Skin of body (tissue), 2 donors: ENCODE results near the gene OR10A6. TPM values are rescaled to one million over a fixed set of nuclear protein-coding genes. Genes with fewer than 3 reads are reported as not detected.

Experiments used
- DNase-seq: peaks from one replicate; lab custom pipeline; 2025; lab: John Stamatoyannopoulos, UW
- total RNA-seq: library from RNA; depleted of rRNA; stranded (reverse); fragments of >200 nt; gene quantifications from one replicate; pipeline ENCODE4 v1.2.3, GENCODE V29; 2014

OR10A6 gene, protein sequence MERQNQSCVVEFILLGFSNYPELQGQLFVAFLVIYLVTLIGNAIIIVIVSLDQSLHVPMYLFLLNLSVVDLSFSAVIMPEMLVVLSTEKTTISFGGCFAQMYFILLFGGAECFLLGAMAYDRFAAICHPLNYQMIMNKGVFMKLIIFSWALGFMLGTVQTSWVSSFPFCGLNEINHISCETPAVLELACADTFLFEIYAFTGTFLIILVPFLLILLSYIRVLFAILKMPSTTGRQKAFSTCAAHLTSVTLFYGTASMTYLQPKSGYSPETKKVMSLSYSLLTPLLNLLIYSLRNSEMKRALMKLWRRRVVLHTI
- total RNA-seq, result not detected

DNA sequence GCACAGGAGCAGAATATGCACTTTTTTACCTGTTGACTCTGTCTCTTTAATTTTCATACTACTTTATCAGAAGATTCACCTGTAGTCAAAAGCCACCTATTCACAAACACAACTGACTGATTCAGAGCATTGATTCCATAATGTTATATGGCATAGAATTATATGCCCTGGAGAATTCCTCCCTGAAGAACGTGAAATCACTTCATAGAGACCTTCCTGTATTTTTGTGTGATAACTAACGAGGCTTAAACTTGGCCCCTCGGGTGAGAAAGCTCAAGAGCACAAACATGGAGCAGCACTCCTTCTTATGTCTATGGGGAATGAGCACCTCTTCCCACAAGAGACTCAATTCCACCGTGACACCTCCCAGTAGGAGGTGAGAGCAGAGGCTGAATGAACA is at the start of gene OR10A6:
OR10A6 (minus strand) TSS at position 101 of the 400 bp plus-strand sequence. CDS start 2,606 bp downstream, outside the sequence.
- no peak for DNase-seq

GRCh38 chr11:7977232-7977917 is 46.3 kb upstream of the OR10A6 start:
- no peak for DNase-seq

GRCh38 chr11:7974668-7975067 is 43.6 kb upstream of the OR10A6 start:
- no peak for DNase-seq

DNA sequence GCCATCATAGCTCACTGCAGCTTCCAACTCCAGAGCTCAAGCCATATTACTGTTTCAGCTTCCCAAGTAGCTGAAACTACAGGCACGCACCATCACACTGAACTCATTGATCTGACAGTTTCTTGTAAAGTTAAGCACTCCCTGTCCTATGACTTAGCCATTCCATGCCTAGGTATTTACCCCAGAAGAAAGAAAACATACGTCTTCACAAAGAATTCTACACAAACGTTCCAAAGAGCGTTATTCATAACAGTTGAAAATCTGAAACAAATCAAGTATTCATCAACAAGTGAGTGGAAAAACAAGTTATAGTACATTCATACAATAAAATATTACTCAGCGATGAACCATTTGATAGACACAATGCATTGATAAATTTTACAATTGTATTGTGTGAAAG is 41.9 kb upstream of the OR10A6 start:
- DNase-seq, result no peak

GRCh38 chr11:7971846-7972245 is 40.8 kb upstream of the OR10A6 start:
- no peak for DNase-seq

- DNase-seq, result no peak
These were observed 38.9 kb upstream of the OR10A6 start for GRCh38 chr11:7969756-7970646.

DNA sequence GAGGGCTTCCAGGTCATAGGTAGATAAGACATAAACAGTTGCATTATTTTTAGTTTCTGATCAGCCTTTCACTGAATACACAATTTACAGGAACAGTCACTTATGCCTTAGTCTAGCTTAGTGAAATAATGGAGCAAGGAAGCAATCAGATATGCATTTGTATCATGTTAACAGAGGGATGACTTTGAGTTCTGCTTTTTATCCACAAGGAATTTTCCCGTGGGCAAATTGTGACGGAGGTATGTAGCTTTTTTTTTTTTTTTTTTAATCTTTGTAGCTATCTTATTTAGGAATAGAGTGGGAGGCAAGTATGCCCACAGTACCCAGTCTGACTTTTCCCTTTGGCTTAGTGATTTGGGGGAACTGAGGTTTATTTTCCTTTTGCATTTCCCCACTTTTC is 37.6 kb upstream of the OR10A6 start:
- no peak for DNase-seq

DNA sequence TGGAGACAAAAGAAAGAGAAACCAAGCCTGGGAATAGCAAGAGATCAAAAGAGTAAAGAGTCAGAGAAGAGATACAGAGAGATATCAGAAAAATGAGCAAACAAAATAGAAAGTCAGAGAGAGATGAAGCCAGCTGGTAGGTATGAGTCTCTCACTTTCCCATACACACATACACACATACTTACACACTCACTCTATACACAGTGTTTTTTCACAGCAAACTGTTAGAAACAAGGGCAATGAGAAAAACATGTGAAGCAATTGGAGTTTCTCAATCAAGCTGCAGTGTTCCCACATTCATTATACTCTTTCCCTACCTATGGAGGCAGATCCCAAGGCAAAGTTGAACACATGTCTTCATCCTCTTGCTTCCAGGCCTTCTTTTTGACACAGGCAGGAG is 36.8 kb upstream of the OR10A6 start:
- no peak for DNase-seq

DNA sequence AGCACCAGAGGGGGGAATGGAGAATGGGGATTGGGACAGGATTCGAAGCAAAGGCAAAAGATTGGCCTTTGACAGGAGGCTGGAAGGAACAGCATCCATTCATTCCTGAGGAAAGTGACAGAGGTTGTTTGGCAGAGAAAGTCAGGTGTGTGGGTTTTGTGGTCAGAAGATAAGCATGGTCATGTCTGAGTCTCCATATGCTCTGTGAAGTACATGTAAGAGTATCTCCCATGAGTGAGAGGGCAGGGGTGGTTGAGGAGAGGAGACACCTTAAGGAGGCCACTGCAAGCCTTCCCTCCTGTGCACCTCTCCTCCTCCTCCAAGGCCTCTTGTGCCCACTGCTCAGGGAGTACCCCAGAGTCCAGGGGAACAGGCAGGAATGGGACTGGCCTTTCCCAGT is 36.0 kb upstream of the OR10A6 start:
- DNase-seq, result no peak

DNA sequence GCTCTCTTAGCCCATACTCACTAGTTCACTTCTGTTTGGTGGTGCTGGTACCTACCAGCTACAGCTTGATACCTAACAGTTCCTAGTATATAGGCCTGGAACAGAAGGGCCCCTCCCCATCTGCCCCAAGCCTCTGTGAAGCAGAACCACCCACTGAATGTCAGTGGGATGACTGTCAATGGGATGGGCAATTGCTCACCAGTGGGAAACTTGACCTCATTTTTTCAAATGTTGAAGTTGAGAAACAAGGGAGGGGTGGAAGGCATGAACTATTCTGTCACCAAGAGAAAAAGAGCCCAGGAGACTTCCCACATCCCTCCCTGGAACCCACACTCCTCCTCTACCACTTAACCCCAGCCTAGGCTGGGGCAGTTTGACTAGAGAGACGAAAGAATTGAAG is 34.3 kb upstream of the OR10A6 start, which contains the start of gene NLRP10:
NLRP10 (minus strand) TSS at position 62 of the 400 bp plus-strand sequence. CDS start 1,952 bp downstream, outside the sequence.
- no peak for DNase-seq

GRCh38 chr11:7964873-7965272 is 33.8 kb upstream of the OR10A6 start:
- DNase-seq, result no peak

DNA sequence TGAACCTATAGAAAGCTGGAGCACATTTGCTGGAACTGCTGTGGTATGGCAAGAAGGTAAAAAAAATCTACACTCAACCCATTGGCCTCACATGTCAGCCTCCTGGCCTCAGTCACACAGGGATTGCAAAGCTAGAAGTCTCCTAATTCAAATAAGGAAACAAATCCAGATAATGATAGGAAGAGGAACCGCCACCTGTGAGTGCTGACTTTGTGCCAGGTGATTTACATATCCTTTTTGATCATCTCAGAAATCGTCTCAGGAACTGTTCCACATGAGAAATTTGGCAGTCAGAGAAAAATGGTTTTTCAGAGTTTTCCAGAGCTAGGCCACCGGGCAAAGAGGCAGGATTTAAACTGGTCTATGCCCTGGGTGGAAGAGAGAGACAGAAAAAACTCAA is 33.2 kb upstream of the OR10A6 start:
- DNase-seq, result no peak

DNA sequence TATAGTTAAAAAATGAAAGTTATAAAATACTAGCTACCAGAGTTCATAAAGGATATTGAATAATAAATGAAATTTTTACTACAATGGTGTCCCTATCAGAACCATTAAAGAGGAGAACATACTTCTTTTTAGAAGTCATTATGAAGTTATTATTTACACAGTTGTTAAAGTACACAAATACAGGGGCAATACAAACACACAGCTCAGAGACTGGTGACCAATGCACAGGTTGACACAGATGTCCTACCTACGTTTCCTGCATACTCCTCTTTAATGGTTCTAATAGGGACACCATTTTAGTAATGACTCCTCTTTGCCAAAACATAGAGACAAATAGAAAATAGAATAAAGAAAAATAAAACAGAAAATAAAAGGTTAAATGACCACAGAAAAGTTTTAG is 24.1 kb upstream of the OR10A6 start:
- no peak for DNase-seq

DNA sequence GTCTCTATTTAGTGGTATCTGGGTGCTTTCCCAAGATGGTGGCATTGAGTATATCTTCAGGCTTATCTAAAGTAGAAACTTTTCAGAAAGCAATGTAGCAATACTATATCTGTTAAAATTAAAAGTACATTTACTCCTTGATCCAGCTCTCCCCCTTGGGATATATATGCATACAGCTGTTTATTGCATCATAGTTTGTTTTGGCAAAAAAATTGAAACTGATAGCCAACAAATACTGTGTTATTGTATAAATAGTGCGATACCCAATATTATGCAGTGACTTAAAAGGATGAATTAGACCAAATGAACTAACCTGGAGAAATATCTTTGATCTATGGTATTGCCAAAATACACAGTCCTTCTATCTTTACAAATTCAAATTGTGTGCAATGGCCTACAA is 18.9 kb upstream of the OR10A6 start:
- no peak for DNase-seq

DNA sequence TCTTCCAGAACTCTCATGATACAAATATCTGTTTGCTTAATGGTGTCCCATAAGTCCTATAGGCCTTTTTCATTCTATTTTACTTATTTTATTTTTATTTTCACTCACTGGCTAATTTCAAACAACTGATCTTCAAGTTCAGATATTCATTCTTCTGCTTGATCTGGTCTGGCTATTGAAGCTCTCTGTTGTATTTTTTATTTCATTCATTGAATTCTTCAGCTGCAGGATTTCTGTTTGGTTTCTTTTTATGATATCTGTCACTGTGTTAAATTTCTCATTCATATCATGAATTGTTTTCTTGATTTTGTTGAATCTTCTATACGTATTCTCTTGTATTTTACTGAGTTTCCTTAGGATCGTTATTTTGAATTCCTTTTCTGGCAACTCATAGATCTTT is 13.1 kb upstream of the OR10A6 start:
- no peak for DNase-seq

GRCh38 chr11:7941608-7942007 is 10.5 kb upstream of the OR10A6 start, which contains the start of gene OR10A3:
Gene OR10A3 (minus strand): TSS chr11:7941708. CDS start chr11:7939520, 2,188 bp downstream.
- DNase-seq, result no peak

- DNase-seq, result no peak
These were observed 10.1 kb upstream of the OR10A6 start for GRCh38 chr11:7941146-7941545.

DNA sequence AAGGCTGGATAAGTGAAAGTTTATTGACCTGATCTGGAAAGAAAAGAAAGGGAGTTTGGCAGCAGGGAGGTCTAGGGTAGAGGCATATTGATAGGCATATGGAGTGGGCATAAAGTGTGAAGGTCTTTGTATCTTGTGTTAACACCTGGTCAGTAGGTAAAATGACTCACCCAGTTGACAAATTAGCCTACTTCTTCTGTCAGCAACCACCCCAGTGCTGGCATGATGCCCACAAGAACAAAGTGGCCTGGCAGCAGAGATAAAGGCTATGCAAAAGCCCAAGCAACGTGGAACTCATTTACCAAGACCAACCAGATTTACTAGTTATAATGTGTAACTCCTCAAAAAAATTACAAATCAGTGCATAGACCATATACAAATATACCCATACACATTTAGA is 5.5 kb upstream of the OR10A6 start:
- DNase-seq, result no peak

DNA sequence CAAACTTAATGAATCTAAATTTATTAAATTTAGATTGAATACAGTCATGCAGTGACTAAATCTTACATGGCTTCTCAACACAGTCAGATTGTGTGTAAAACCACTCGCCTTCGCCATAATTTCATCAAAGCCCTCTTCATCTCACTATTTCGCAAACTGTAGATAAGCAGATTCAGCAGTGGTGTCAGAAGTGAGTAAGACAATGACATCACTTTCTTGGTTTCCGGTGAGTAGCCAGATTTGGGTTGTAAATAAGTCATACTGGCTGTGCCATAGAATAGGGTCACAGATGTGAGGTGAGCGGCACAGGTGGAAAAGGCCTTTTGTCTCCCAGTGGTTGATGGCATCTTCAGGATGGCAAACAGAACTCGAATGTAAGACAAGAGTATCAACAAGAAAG is 3.4 kb downstream of the OR10A6 start:
- no peak for DNase-seq

DNA sequence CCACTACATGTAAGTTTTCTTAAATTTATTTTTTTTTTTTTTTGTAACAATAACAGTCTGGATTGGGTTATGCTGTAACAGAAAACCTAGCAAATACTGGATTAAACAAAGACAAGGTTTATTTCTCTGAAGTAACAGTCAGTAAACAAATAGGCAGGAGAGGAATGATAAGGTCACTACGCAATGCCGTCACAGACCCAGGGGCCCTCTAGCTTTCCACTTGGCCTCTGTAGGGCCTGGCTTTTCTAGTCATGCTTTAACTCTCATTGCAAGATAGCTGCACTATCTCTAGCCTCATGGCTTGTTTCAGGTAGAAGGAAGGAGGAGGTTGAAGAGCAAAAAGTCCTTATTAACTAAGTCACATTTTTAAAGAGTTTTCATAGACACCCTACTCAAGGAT is 6.5 kb downstream of the OR10A6 start:
- DNase-seq, result no peak

DNA sequence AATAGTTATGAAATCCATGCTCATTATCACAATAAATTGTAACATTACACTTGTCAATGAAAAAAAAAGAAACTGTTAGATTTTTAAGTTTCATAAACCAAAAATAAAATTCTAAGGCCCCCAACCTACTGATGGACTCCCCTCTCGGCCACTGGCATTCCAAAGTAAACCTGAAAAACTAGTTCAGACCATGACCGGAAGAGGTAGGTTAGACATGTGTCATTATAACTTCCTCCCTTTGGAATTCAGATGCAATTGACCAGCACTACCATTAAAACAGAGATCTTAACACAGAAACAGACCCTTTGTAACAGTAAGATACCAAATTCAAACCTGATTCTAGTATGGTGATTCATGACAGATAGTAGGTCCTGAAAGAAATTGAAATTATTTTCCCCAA is 12.9 kb downstream of the OR10A6 start:
- DNase-seq, result no peak

GRCh38 chr11:7911011-7911410 is 20.1 kb downstream of the OR10A6 start:
- DNase-seq, result no peak
